Neural cell (in vitro differentiated cells): ENCODE data around the gene BTBD9.

ENCODE experiments used
- CTCF ChIP-seq: fragments of 450-650 bp; IDR thresholded peaks from 2 replicates; pipeline ENCODE4 v1.5.1; 2014; ENCODE audit warnings: antibody characterized with exemption, mild to moderate bottlenecking, moderate library complexity; ENCODE audit not compliant: poor library complexity, severe bottlenecking
- EP300 ChIP-seq: fragments of 450-650 bp; conservative IDR thresholded peaks from 2 replicates; pipeline ENCODE4 v1.6.1; 2014; ENCODE audit warnings: antibody characterized with exemption, mild to moderate bottlenecking, moderate library complexity; ENCODE audit not compliant: poor library complexity, severe bottlenecking
- EZH2 ChIP-seq: fragments of 200-600, 300-800 bp; shearing (Covaris generic), sonication (generic); IDR thresholded peaks from 2 replicates; pipeline ENCODE4 v1.6.1; 2014; ENCODE audit warnings: antibody characterized with exemption, low read length, borderline replicate concordance, mild to moderate bottlenecking; ENCODE audit not compliant: insufficient read depth, poor library complexity, severe bottlenecking
- POLR2AphosphoS5 ChIP-seq: IDR thresholded peaks from 2 replicates; pipeline ENCODE4 v1.6.1; 2012
- REST ChIP-seq: IDR thresholded peaks from 2 replicates; pipeline ENCODE4 v1.6.1; 2012; ENCODE audit warnings: borderline replicate concordance
- SMC3 ChIP-seq: fragments of 450-650 bp; conservative IDR thresholded peaks from 2 replicates; pipeline ENCODE4 v1.6.1; 2014; ENCODE audit warnings: antibody characterized with exemption, mild to moderate bottlenecking, moderate library complexity; ENCODE audit not compliant: poor library complexity
- TAF1 ChIP-seq: IDR thresholded peaks from 2 replicates; pipeline ENCODE4 v1.6.1; 2012; ENCODE audit warnings: low read depth

GRCh38 chr6:38281126-38281525, 358.6 kb downstream of the BTBD9 start:
- TF ChIP-seq EZH2, result no peak
- TF ChIP-seq CTCF, result no peak
- no peak for TF ChIP-seq TAF1
- TF ChIP-seq REST, result no peak
- no peak for TF ChIP-seq SMC3
- TF ChIP-seq POLR2AphosphoS5, result no peak
- TF ChIP-seq EP300, result no peak
